Measurements from ENCODE around the gene KCNK13. TPM values are rescaled to one million over a fixed set of nuclear protein-coding genes. Genes with fewer than 3 reads are reported as not detected.

Gene KCNK13
- total and polyA plus RNA-seq, 2 experiments from 2014 or later, result 0.48 to 1.1 TPM

DNA sequence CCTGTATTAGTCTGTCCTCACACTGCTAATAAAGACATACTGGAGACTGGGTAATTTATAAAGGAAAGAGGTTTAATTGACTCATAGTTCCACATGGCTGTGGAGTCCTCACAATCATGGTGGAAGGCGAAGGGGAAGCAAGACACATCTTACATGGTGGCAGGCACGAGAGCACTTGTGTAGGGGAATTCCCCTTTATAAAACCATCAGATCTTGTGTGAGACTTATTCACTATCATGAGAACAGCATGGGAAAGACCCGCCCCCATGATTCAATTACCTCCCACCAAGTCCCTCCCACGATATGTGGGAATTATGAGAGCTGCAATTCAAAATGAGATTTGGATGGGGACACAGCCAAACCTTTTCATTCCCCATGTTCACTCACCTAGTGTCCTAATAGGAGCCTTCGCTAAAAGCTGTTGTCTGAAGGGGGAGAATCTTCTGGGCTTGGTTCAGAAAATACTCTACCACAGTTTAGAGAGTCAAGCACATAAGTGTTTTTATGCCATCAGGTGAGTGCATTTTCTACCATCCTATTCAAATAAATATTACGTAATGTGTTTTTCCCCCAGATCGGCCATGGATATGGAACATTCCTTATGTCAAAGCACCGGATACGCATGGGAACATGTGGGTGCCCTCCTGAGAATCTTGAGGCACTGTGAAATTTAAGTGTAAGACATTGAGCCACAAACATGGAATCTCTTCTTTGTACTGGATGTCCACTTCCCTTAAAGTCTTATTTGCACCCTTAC is 19.1 kb upstream of the KCNK13 start:
- Histone ChIP-seq H3K36me3 (no peaks in the 10 kb centered on the region), H3K4me1 (ENCODE audit: low read depth) (no peaks in the 10 kb centered on the region), H3K27ac (no peak overlapping the region), H3K27me3 (no peaks in the 10 kb centered on the region), H3K9me3 (ENCODE audit: low read depth) (no peaks in the 10 kb centered on the region), H3K4me3 (no peak overlapping the region)
- no peak for DNase-seq (ENCODE audit: low read depth in 1 of 2, low spot score in 1 of 2)
- TF ChIP-seq, protein P1, sequence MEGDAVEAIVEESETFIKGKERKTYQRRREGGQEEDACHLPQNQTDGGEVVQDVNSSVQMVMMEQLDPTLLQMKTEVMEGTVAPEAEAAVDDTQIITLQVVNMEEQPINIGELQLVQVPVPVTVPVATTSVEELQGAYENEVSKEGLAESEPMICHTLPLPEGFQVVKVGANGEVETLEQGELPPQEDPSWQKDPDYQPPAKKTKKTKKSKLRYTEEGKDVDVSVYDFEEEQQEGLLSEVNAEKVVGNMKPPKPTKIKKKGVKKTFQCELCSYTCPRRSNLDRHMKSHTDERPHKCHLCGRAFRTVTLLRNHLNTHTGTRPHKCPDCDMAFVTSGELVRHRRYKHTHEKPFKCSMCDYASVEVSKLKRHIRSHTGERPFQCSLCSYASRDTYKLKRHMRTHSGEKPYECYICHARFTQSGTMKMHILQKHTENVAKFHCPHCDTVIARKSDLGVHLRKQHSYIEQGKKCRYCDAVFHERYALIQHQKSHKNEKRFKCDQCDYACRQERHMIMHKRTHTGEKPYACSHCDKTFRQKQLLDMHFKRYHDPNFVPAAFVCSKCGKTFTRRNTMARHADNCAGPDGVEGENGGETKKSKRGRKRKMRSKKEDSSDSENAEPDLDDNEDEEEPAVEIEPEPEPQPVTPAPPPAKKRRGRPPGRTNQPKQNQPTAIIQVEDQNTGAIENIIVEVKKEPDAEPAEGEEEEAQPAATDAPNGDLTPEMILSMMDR (IDR thresholded peaks at IDR 0.05; ENCODE audit: low read depth, low read length), result no peak

DNA sequence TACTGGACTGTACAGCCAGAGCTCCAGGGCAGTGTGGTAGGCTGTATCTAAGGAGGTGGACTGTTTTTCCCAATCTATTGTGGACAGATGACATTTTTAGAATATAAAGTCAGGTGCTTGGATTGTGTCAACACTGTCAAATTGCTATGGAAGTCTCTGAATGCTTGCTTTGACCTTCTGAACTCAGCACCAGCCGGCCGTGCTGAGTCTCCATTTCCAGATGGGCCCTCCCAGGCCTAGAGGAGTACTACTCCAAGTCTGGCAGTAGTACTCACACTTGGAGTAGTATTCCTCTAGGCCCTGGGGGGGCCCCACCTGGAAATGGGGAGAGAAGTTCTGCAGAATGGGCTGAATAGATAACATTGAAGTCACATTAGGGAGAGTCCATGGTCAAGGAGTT is 16.2 kb upstream of the KCNK13 start:
- H3K9me3 ChIP-seq (ENCODE audit: low read depth), result no peaks in the 10 kb centered on the region
- no peaks in the 10 kb centered on the region for H3K27me3 ChIP-seq
- no peak overlapping the region for H3K27ac ChIP-seq
- no peaks in the 10 kb centered on the region for H3K4me1 ChIP-seq (ENCODE audit: low read depth)
- no peaks in the 10 kb centered on the region for H3K36me3 ChIP-seq
- peak in 1 of 2 donors; percentile 13 for DNase-seq (ENCODE audit: low read depth in 1 of 2, low spot score in 1 of 2)
- TF ChIP-seq, protein P1 (IDR thresholded peaks at IDR 0.05; ENCODE audit: low read depth, low read length), result no peak
- no peak overlapping the region for H3K4me3 ChIP-seq

GRCh38 chr14:90049390-90049789 is 12.4 kb upstream of the KCNK13 start:
- TF ChIP-seq, protein P1 (IDR thresholded peaks at IDR 0.05; ENCODE audit: low read depth, low read length), result no peak
- Histone ChIP-seq H3K27ac (no peak overlapping the region), H3K4me1 (ENCODE audit: low read depth) (no peaks in the 10 kb centered on the region), H3K36me3 (no peaks in the 10 kb centered on the region), H3K4me3 (no peak overlapping the region), H3K9me3 (ENCODE audit: low read depth) (no peaks in the 10 kb centered on the region), H3K27me3 (peaks cover 4% of the 10 kb centered on the region)
- no peak for DNase-seq (ENCODE audit: low read depth in 1 of 2, low spot score in 1 of 2)

DNA sequence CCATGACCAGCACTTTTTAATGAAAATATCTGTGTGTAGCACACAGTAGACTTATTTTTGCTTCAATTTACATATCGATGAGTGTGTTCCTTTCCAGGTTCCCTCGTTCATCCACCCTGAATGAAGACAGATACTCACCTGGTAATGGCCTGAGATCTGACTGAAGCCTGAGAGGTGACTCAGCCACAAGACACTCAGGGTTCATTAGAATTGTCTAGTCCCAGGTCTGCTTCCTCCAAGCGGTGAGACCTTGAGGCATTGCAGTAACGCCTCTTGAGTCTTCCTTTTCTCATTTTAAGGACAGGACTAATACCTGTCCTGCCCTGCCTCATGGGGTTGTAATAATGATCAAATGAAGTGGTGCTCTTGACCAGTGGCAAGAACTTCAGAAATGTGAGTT is 11.5 kb upstream of the KCNK13 start:
- no peak for DNase-seq (ENCODE audit: low read depth in 1 of 2, low spot score in 1 of 2)

DNA sequence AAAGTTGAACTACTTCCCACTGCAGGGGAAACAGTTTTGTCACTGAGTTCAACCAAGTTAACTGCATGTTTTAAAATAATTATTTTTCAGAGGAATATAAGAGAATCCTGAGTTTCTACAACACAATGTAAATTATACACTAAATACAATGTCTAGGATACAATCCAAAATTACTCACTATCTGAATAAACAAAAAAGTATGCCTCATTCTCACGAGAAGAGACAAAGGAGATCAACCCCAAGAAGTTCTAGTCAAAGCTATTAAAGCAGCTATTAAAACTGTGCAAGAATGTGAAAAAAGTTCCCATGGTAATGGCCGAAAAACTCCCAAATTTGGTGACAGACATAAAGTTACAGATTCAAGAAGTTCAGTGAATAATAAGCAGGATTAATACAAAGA is 8.8 kb upstream of the KCNK13 start:
- no peak overlapping the region for H3K4me3 ChIP-seq
- H3K27ac ChIP-seq, result no peak overlapping the region
- peaks cover 6% of the 10 kb centered on the region for H3K4me1 ChIP-seq (ENCODE audit: low read depth)
- H3K9me3 ChIP-seq (ENCODE audit: low read depth), result no peaks in the 10 kb centered on the region
- peaks cover 17% of the 10 kb centered on the region for H3K27me3 ChIP-seq
- no peak for DNase-seq (ENCODE audit: low read depth in 1 of 2, low spot score in 1 of 2)
- TF ChIP-seq, protein P1 (IDR thresholded peaks at IDR 0.05; ENCODE audit: low read depth, low read length), result no peak
- H3K36me3 ChIP-seq, result no peaks in the 10 kb centered on the region

More for the DNA sequence above, 11.5 kb upstream of the KCNK13 start:
- Histone ChIP-seq H3K36me3 (no peaks in the 10 kb centered on the region), H3K4me1 (ENCODE audit: low read depth) (no peaks in the 10 kb centered on the region), H3K27ac (no peak overlapping the region), H3K4me3 (no peak overlapping the region), H3K9me3 (ENCODE audit: low read depth) (no peaks in the 10 kb centered on the region), H3K27me3 (peaks cover 12% of the 10 kb centered on the region)
- TF ChIP-seq, protein P1 (IDR thresholded peaks at IDR 0.05; ENCODE audit: low read depth, low read length), result no peak
